Right lung (tissue), 10 donors: Measurements from ENCODE around the gene DEFB118. TPM values are rescaled to one million over a fixed set of nuclear protein-coding genes. Genes with fewer than 3 reads are reported as not detected.
"Not testable (repeated sequence)": the region's sequence is repeated elsewhere in the genome, so short reads cannot be mapped to it uniquely, and the experiment has no call there.

Source experiments
- DNase-seq, 2 donors: peaks; one replicate each; pipeline ENCODE4 v3.0.0-alpha.2; 2013
- long read RNA-seq, 8 donors: transcript quantifications; one replicate each; lab custom pipeline, GENCODE V29; 2026
- polyA plus RNA-seq, 5 donors: library from polyadenylated mRNA; unstranded; fragments of 120-200 nt; gene quantifications; one replicate each; pipeline versions ENCODE4 v1.2.1 to v1.2.3, GENCODE V29; 2013; ENCODE audit warnings: inconsistent platforms in 1 of 5, low replicate concordance in 1 of 5; ENCODE audit not compliant: insufficient read length in 5 of 5, insufficient read depth in 1 of 5

Gene DEFB118
- polyA plus RNA-seq: not detected
- long read RNA-seq, donor 1: 0 reads
- long read RNA-seq, donor 2: 0 reads
- long read RNA-seq, donor 3: 0 reads
- long read RNA-seq, donor 4: 0 reads
- long read RNA-seq, donor 5: 0 reads
- long read RNA-seq, donor 6: 0 reads
- long read RNA-seq, donor 7: 0 reads
- long read RNA-seq, donor 8: 0 reads

- DNase-seq: no peak
Measured at GRCh38 chr20:31368301-31368700, at the start of gene DEFB118. DEFB118 (plus strand) TSS chr20:31368601; CDS start chr20:31368651, 50 bp downstream.

- DNase-seq: no peak
Measured at GRCh38 chr20:31322504-31322903, 45.9 kb upstream of the DEFB118 start.

GRCh38 chr20:31330893-31331292, 37.5 kb upstream of the DEFB118 start:
- no peak for DNase-seq

DNA sequence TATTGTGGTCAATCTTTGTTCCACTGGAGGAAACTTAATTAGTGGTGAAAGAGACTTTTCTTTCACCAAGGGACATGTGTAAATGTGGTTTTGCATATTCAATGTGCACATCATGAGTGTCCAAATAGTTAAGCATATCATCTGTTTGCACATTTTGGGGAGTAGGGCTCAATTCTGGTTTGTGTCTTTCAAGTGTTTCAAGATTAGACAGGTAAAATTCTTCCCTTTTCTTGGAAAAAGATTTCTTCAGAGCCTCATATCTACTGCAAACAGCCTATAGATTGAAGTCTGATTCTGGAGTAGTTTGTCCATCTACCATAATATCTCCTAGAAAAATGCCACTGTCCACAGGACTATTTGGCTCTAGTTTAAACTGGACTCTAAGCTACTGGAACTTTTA, 26.9 kb upstream of the DEFB118 start:
- DNase-seq: no peak

DNA sequence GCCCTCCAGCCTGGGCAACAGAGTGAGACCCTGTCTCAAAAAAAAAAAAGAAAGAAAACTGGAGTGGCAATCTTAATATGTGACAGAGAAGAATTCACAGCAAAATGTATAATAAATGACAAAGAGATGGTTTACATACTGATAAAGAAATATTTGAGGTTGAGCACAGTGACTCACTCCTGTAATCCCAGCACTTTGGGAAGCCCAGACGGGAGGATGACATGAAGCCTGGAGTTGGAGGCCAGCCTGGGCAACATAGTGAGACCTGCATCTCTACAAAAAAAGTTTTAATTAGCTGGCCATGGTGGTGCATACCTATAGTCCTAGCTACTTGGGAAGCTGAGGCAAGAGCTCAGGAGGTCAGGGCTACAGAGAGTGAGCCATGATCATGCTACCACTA, 12.4 kb upstream of the DEFB118 start:
- no peak for DNase-seq

DNA sequence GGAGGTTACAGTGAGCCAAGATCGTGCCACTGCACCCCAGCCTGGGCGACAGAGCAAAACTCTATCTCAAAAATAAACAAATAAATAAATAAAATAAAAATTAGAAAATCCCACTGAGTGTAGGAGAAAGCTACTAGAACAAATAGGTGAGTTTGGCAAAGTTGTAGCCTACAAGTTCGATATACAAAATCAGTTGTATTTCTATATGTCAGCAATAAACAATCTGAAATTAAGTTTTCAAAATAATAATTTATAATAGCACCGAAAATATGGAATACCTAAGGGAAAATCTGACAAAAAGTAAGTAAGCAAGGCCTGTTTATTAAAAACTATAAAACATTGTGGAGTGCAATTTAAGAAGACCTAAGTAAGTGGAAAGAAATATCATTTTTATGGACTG, 5.1 kb upstream of the DEFB118 start:
- DNase-seq: no peak

- not testable (repeated sequence) for DNase-seq
Measured at GRCh38 chr20:31364272-31364671, 4.1 kb upstream of the DEFB118 start.

DNA sequence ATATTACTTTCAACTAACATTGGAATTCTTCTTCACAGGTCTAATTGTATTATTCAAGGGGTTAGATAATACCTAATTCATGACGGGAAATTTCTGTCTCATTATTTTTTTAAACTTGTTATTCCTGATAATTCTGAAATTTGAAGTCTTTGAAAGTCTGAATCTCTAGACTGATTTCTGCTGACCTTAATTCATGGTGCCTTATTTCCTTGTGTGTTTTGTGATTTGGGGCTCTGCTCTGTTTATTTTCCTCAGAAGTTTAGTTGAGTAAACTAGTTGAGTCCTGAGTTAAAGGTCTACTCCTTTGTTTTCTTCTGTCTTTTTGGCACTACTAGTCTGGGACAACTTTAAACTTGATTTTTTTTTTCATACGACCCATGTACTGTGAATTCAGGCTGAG, 5.9 kb downstream of the DEFB118 start:
- no peak for DNase-seq

DNA sequence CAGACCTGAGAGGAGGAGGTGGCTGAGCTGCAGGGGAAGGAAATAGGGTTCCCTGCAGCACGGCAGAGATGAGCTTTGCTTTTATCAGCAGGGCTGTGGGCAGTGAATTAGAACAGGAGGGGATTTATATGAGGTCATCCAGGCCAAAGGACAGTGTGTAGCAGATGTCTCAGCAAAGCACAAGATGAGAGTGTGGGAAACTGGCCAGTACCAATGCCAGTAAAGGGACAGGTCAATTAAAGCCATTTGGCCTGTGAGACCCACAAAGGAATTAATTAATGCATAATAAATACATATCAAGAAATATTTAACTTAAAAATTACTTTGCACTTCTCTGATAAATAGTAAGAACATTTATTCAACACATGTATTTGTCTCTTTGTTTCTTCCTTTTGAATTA, 22.1 kb downstream of the DEFB118 start, which contains the start of gene DEFB119:
Gene DEFB119 (minus strand): TSS at position 101 of the 400 bp plus-strand sequence. CDS start 107 bp downstream, outside the sequence.
- DNase-seq: no peak

- DNase-seq: no peak
Measured at GRCh38 chr20:31392836-31393235, 24.4 kb downstream of the DEFB118 start.

DNA sequence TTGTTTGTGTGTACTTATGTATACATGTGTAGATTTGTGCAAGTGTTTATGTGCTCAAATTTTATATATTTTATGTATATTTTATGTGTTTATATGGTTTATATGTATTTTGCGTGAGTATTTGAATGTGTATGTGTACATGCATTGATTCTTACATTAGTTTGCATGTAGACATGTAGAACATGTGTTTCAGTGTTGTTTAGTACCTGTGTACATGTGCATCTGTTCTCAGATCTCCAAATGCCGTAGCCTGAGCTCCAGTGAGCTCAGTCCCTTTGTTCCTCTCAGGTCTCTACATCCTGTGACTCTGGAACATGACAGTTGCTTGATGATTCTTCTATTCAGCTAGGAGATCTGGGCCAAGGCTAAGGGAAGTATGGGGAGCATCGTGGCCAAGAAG, 26.5 kb downstream of the DEFB118 start:
- no peak for DNase-seq

GRCh38 chr20:31403886-31404285, 35.5 kb downstream of the DEFB118 start:
- no peak for DNase-seq

GRCh38 chr20:31406115-31406514, 37.7 kb downstream of the DEFB118 start, which contains the start of gene DEFB121:
DEFB121 (minus strand) TSS chr20:31406215; CDS start chr20:31406152, 63 bp downstream.
- DNase-seq: no peak

DNA sequence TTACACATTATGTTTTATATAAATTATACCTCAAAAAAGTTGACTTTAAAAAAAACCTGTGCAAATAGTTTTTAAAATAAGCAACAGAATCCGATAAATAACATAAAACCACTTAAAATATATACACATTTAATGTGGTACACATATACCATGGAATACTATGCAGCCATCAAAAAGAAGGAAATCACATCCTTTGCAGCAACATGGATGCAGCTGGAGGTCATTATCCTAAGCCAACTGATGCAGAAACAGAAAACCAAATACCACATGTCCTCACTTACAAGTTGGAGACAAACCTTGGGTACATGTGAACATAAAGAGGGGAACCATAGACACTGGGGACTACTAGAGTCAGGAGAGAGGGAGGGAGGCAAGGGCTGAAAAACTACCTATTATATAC, 41.6 kb downstream of the DEFB118 start:
- DNase-seq: no peak

DNA sequence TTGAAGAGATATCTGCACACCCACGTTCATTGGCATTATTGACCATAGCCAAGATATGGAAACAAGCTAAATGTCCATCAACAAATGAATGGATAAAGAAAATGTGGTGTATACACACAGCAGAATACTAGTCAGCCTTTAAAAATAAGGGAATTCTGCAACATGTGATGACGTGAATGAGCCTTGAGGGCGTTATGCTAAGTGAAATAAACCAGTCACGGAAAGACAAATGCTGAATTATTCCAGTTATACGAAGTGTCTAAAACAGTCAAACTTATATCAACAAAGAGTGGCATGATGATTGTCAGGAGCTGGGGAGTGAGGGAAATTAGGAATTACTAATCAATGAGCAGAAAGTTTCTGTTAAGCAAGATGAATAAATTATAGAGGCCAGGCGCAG, 46.0 kb downstream of the DEFB118 start:
- DNase-seq: no peak

DNA sequence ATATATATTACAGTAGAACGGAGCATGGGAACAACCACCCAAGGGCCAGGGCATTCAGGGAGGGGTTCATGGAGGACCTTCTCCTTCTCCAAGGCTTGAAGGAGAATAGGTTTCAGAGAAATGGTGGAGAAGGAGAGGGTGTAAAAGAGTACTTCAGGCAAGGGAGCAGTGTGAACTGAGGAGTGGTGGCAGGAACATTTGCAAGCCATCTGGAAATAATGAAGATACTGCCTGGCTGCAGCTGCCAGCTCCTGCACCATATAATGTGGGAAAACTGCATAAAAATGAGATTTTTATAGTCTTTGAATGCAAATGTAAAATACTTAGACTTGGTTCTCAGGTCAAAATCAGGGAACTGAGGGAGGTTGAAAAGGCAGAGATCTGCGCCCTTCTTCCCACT, 47.3 kb downstream of the DEFB118 start:
- DNase-seq: no peak

- no peak for DNase-seq
Measured at GRCh38 chr20:31418307-31418706, 49.9 kb downstream of the DEFB118 start.

Other genes starting within 250 kb of the DEFB118 start
- gene DEFB115, start 110.9 kb upstream of the DEFB118 start, polyA plus RNA-seq: not detected
- not detected for gene DEFB116, start 60.0 kb upstream of the DEFB118 start, polyA plus RNA-seq
- not detected for gene DEFB119, start 22.0 kb downstream of the DEFB118 start, polyA plus RNA-seq
- gene DEFB121, start 37.6 kb downstream of the DEFB118 start, polyA plus RNA-seq: not detected
- not detected for gene DEFB123, start 72.0 kb downstream of the DEFB118 start, polyA plus RNA-seq
- gene DEFB124, start 106.5 kb downstream of the DEFB118 start, polyA plus RNA-seq: 1 to 10 TPM in 2 of 5 donors, under 1 TPM in 3; 0.26 to 2.1 (median 0.67) TPM
- gene REM1, start 106.7 kb downstream of the DEFB118 start, polyA plus RNA-seq: 1 to 10 TPM; 5.2 to 9.1 (median 8.9) TPM
- 100 to 1,000 TPM in 2 of 5 donors, 10 to 100 TPM in 3; 89.6 to 130 (median 99.0) TPM for gene HM13, start 145.8 kb downstream of the DEFB118 start, polyA plus RNA-seq
- gene ID1, start 236.7 kb downstream of the DEFB118 start, polyA plus RNA-seq: 100 to 1,000 TPM in 3 of 5 donors, 10 to 100 TPM in 2; 63.0 to 180 (median 130) TPM